Thyroid gland (tissue), 4 donors: ENCODE results near the gene RPH3AL. TPM values are rescaled to one million over a fixed set of nuclear protein-coding genes. Genes with fewer than 3 reads are reported as not detected.
"Not testable (repeated sequence)": the region's sequence is repeated elsewhere in the genome, so short reads cannot be mapped to it uniquely, and the experiment has no call there.

ENCODE experiments used
- DNase-seq, 2 donors: peaks; one replicate each; pipeline ENCODE4 v3.0.0-alpha.2; 2019
- H3K27ac ChIP-seq, 3 donors: fragments of 200-600 bp; sonication (generic); 1 replicate in 2 of 3; 2 replicates in 1 of 3; pipeline ENCODE4 v1.5.1; 2016 to 2019; ENCODE audit warnings: mild to moderate bottlenecking in 1 of 3, moderate library complexity in 1 of 3
- H3K27me3 ChIP-seq: fragments of 200-600 bp; sonication (generic); one replicate; pipeline ENCODE4 v1.5.1; 2019
- H3K36me3 ChIP-seq, 2 donors: fragments of 200-600 bp; sonication (generic); one replicate each; pipeline ENCODE4 v1.5.1; 2016 to 2019
- H3K4me1 ChIP-seq, 2 donors: fragments of 200-600 bp; sonication (generic); one replicate each; pipeline ENCODE4 v1.5.1; 2017 to 2019
- H3K4me3 ChIP-seq, 3 donors: fragments of 200-600 bp; sonication (generic); replicated peaks in 1 of 3; 1 replicate in 2 of 3; 2 replicates in 1 of 3; pipeline ENCODE4 v1.5.1; 2016; ENCODE audit warnings: mild to moderate bottlenecking in 1 of 3
- H3K9me3 ChIP-seq: fragments of 200-600 bp; sonication (generic); one replicate; pipeline ENCODE4 v1.5.1; 2017
- POLR2A ChIP-seq, 2 donors: fragments of 450-650 bp; IDR thresholded peaks; one replicate each; pipeline ENCODE4 v1.6.1; 2017; ENCODE audit warnings: antibody characterized with exemption in 2 of 2, mild to moderate bottlenecking in 2 of 2, moderate library complexity in 1 of 2
- WGBS, 2 donors: methylation state at CpG; one replicate each; pipeline ENCODE4 v1.1.5; 2017; 5-methylcytosine and 5-hydroxymethylcytosine counted together
- intact Hi-C: fragments of 100-400 bp; cut with DNase I; formaldehyde crosslinking; loops from one replicate; pipeline ENCODE4 v1.15.1; 2023
- total RNA-seq, 4 donors: library from RNA; depleted of rRNA; stranded (reverse); fragments of >200 nt; gene quantifications; one replicate each; pipeline ENCODE4 v1.2.3, GENCODE V29; 2016
- TF ChIP-seq, protein P1 (sequence below), 6 experiments: fragments of 200-600 bp in 3 of 6; fragments of 450-650 bp in 3 of 6; sonication (generic) in 3 of 6; IDR thresholded peaks; one replicate each; pipeline ENCODE4 v1.5.1; 2016 to 2019; ENCODE audit warnings: antibody characterized with exemption in 6 of 6, mild to moderate bottlenecking in 2 of 6, inconsistent platforms in 1 of 6, moderate library complexity in 1 of 6

RPH3AL gene
- total RNA-seq, 4 donors from 2014 or later, result 19.1 to 47.7 (median 42.5) TPM

DNA sequence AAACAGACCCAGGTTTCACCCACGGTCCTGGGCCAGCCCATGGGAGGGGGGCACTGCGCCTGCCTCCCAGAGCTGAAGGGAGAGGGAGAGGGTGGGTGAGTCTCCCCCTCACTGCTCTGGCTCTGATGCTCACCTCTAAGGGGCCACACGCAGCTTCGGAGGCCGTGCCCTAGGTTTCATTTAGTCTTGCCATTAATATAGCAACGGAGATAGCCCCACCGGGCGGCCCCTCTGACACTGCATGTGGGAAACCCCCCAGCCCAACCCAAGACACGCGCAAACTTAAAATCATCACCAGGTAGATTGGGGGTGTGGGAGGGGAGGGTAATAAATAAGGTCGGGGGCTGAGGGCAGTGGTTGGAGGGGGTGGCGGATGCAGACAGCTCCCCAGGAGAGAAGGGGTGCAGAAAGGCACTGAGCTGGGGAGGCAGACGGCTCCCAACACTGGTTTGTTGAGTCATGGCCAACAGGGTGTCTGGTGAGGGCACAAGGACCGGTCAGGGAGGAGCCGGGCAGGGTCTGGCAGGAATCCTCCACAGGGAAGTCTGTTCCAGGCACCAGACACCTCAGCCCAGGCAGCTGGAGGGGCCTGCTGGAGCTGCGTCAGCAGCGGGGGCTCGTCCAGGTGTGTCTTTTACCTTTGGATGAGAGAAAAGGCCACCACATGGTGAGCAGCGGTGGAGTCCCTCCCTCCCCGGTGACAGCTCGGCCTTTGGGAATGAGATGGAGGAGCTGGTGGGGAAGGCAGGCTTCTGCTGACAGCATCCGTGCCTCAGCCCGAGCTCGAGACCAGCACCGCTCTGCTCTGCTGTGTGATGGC is 139.1 kb downstream of the RPH3AL start:
- intact Hi-C loops, result no loop called here
- TF ChIP-seq, protein P1, sequence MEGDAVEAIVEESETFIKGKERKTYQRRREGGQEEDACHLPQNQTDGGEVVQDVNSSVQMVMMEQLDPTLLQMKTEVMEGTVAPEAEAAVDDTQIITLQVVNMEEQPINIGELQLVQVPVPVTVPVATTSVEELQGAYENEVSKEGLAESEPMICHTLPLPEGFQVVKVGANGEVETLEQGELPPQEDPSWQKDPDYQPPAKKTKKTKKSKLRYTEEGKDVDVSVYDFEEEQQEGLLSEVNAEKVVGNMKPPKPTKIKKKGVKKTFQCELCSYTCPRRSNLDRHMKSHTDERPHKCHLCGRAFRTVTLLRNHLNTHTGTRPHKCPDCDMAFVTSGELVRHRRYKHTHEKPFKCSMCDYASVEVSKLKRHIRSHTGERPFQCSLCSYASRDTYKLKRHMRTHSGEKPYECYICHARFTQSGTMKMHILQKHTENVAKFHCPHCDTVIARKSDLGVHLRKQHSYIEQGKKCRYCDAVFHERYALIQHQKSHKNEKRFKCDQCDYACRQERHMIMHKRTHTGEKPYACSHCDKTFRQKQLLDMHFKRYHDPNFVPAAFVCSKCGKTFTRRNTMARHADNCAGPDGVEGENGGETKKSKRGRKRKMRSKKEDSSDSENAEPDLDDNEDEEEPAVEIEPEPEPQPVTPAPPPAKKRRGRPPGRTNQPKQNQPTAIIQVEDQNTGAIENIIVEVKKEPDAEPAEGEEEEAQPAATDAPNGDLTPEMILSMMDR (IDR thresholded peaks at IDR 0.05), result no peak
- no peak for TF ChIP-seq POLR2A (IDR thresholded peaks at IDR 0.05)
- 90 to 97% methylated on average over 21 to 22 of the region's 25 CpGs for WGBS, 2 donors

DNA sequence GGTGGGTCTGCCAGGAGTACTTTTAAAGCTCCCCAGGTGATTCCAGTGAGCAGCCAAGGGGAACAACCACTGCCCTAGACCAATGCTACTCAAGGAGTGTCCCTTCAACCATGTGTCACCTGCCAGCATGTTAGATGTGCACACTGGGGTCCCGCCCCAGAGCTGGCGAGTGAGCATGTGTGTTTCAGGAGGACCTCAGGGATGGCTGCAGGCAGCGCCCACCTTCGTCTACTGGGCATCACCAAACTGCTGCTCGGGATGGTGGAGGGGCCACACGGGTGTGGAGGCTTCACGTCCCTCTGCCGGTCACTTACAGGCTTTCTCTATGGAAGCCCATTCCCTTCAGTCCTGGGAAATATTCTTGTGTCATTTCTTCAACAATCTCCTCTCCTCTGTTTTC is 142.2 kb downstream of the RPH3AL start:
- DNase-seq, result no peak
- Histone ChIP-seq H3K4me1 (peaks cover 0 to 2% of the 10 kb centered on the region in 2 donors), H3K27me3 (no peaks in the 10 kb centered on the region), H3K9me3 (no peaks in the 10 kb centered on the region), H3K27ac (no peak overlapping the region), H3K4me3 (no peak overlapping the region), H3K36me3 (no peaks in the 10 kb centered on the region)
- intact Hi-C loops, result no loop called here
- WGBS, 2 donors, result 94 to 97% methylated on average over 8 of the region's 8 CpGs
- TF ChIP-seq, protein P1 (IDR thresholded peaks at IDR 0.05), result no peak

More for the DNA sequence above, 139.1 kb downstream of the RPH3AL start:
- H3K4me1 ChIP-seq, result peaks cover 0 to 4% of the 10 kb centered on the region in 2 donors
- no peak overlapping the region for H3K27ac ChIP-seq
- no peaks in the 10 kb centered on the region for H3K9me3 ChIP-seq
- DNase-seq, result no peak
- no peaks in the 10 kb centered on the region for H3K27me3 ChIP-seq
- no peaks in the 10 kb centered on the region for H3K36me3 ChIP-seq
- no peak overlapping the region for H3K4me3 ChIP-seq

DNA sequence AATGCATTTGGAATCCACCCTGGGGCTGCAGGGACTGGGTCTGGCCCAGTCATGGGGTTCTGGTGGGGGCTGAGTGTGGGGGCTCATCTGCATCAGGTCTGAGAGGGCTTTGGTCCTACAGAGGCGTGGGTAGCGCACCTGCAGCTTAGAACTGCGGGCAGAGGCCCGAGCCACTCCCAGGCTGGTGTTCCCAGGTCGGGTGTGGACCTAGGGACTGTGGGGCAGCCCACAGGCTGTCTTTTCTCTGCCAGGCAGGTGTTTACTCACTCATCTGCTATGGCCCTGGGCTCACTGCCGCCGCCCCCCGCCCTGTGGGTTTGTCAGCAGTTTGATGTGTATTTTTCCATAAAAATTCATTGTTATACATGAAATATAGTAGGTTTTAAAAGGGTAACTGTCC is 144.2 kb downstream of the RPH3AL start:
- DNase-seq, result no peak
- no peak overlapping the region for H3K4me3 ChIP-seq
- intact Hi-C loops, result no loop called here
- WGBS, 2 donors, result 93 to 100% methylated on average over 3 to 8 of the region's 8 CpGs
- no peaks in the 10 kb centered on the region for H3K4me1 ChIP-seq
- TF ChIP-seq, protein P1 (IDR thresholded peaks at IDR 0.05), result no peak
- no peak for TF ChIP-seq POLR2A (IDR thresholded peaks at IDR 0.05)
- no peaks in the 10 kb centered on the region for H3K27me3 ChIP-seq
- H3K36me3 ChIP-seq, result no peaks in the 10 kb centered on the region
- no peak overlapping the region for H3K27ac ChIP-seq
- no peaks in the 10 kb centered on the region for H3K9me3 ChIP-seq

DNA sequence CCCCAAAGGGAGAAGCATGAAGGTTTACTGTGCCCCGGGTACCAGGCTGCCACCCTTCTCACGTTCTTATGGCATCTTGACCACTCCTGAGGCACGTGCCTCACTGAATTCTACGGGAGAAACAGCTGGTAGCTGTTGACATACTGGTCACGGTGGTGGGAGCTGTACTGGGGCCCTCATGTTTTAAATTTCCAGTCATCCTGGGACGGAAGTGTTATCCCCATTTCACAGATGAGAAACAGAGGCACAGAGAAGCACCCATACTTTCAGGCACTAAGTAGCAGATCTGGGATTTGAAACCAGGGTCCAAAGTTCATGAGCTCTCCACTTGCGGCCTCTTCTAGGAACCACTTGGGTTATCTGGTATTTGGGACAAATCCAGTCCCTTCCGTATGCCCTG is 144.8 kb downstream of the RPH3AL start:
- H3K4me1 ChIP-seq, result no peaks in the 10 kb centered on the region
- DNase-seq, result no peak
- no peak overlapping the region for H3K27ac ChIP-seq
- no peaks in the 10 kb centered on the region for H3K36me3 ChIP-seq
- no peaks in the 10 kb centered on the region for H3K9me3 ChIP-seq
- no peaks in the 10 kb centered on the region for H3K27me3 ChIP-seq
- intact Hi-C loops, result no loop called here
- no peak for TF ChIP-seq POLR2A (IDR thresholded peaks at IDR 0.05)
- WGBS, 2 donors, result 92 to 93% methylated on average over 8 of the region's 8 CpGs
- no peak overlapping the region for H3K4me3 ChIP-seq

DNA sequence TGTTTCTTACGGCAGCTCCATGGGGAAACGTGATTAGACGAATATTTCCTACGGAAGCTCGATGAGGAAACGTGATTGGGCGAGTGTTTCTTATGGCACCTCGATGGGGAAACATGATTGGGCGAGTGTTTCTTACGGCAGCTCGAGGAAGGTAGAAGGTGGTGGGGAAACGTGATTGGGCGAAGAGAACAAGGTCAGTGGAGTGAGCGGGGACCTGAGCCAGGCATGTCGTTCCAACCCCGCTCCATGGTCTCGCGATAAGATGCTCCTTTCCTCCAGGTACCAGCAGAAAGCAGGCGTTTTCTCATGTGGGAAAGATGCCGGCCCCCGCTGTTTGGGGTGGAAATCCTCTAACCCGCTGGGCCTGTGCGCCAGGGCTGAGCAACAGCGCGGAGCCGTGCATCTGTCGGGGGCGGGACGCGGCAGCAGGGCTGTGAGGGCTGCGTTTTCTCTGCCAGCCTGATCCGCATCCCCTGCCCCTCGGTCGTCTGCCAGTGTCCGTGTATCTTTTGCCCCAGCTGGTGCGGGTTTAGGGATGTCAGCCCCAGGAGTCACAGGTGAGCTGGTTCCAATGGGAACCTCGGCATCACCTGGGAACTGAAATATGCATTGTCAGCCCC is 145.6 kb downstream of the RPH3AL start:
- H3K9me3 ChIP-seq, result no peaks in the 10 kb centered on the region
- TF ChIP-seq, protein P1 (IDR thresholded peaks at IDR 0.05), result no peak
- TF ChIP-seq POLR2A (IDR thresholded peaks at IDR 0.05), result no peak
- H3K27me3 ChIP-seq, result no peaks in the 10 kb centered on the region
- intact Hi-C loops, result no loop called here
- no peaks in the 10 kb centered on the region for H3K4me1 ChIP-seq
- H3K4me3 ChIP-seq, result no peak overlapping the region
- H3K36me3 ChIP-seq, result no peaks in the 10 kb centered on the region
- H3K27ac ChIP-seq, result no peak overlapping the region
- 91 to 96% methylated on average over 27 to 37 of the region's 37 CpGs for WGBS, 2 donors
- DNase-seq, result no peak

DNA sequence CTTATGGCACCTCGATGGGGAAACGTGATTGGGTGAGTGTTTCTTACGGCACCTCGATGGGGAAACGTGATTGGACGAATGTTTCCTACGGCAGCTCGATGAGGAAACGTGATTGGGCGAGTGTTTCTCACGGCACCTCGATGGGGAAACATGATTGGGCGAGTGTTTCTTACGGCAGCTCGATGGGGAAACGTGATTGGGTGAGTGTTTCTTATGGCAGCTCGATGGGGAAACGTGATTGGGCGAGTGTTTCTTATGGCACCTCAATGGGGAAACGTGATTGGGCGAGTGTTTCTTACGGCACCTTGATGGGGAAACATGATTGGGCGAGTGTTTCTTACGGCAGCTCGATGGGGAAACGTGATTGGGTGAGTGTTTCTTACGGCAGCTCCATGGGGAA is 146.1 kb downstream of the RPH3AL start:
- WGBS, 2 donors, result 93% methylated on average over 27 of the region's 27 CpGs
- DNase-seq, H3K9me3 ChIP-seq, H3K4me3 ChIP-seq, H3K27me3 ChIP-seq, intact Hi-C loops, H3K4me1 ChIP-seq, H3K36me3 ChIP-seq, H3K27ac ChIP-seq: not testable (repeated sequence)
